Activated CD8-positive, alpha-beta T cell treated with anti-CD3 and anti-CD28 coated beads for 36 hours (primary cell): ENCODE results near the gene HES2. TPM values are rescaled to one million over a fixed set of nuclear protein-coding genes. Genes with fewer than 3 reads are reported as not detected.

Experiments used
- ATAC-seq: fragments of 200-7000 bp; cut with Tn5 transposase; one replicate; pipeline ENCODE4 v1.10.0; 2021; ENCODE audit warnings: mild to moderate bottlenecking, moderate library complexity
- CTCF ChIA-PET: fragments of 350-600 bp; sonication (Branson Sonifier 250); formaldehyde crosslinking; loops from one replicate; lab custom pipeline; 2021; ENCODE audit warnings: antibody characterized with exemption; lab: Charles Lee
- POLR2A ChIA-PET: fragments of 350-600 bp; sonication (Branson Sonifier 250); formaldehyde crosslinking; loops from one replicate; lab custom pipeline; 2021; ENCODE audit warnings: antibody characterized with exemption; lab: Charles Lee
- DNase-seq: peaks from one replicate; pipeline ENCODE4 v3.0.0-alpha.2; 2020
- H3K27ac Mint-ChIP-seq: one replicate; pipeline ENCODE4 v1.8.0; 2021; ENCODE audit warnings: mild to moderate bottlenecking, mixed read lengths
- H3K27me3 Mint-ChIP-seq: one replicate; pipeline ENCODE4 v1.8.0; 2021; ENCODE audit warnings: mixed read lengths
- H3K36me3 Mint-ChIP-seq: one replicate; pipeline ENCODE4 v1.8.0; 2021; ENCODE audit warnings: low read depth, mixed read lengths
- H3K4me1 Mint-ChIP-seq: one replicate; pipeline ENCODE4 v1.8.0; 2021; ENCODE audit warnings: low read depth, mixed read lengths
- H3K4me3 Mint-ChIP-seq: one replicate; pipeline ENCODE4 v1.8.0; 2021; ENCODE audit warnings: mild to moderate bottlenecking, moderate library complexity, mixed read lengths
- H3K9me3 Mint-ChIP-seq: one replicate; pipeline ENCODE4 v1.8.0; 2021; ENCODE audit warnings: mixed read lengths
- intact Hi-C: fragments of 100-400 bp; cut with micrococcal nuclease; formaldehyde crosslinking; loops from one replicate; pipeline ENCODE4 v1.10.0; 2022
- total RNA-seq, 2 experiments: library from RNA; stranded (reverse); gene quantifications; one replicate each; pipeline ENCODE4 v1.2.3, GENCODE V29; 2021
- TF ChIP-seq, protein P1 (sequence below): fragments of 200-600 bp; IDR thresholded peaks from one replicate; pipeline ENCODE4 v1.8.0; 2022; ENCODE audit warnings: antibody characterized with exemption, mild to moderate bottlenecking

The HES2 gene
- total RNA-seq, 2 experiments from 2014 or later = 0.29 TPM; not detected in 1

DNA sequence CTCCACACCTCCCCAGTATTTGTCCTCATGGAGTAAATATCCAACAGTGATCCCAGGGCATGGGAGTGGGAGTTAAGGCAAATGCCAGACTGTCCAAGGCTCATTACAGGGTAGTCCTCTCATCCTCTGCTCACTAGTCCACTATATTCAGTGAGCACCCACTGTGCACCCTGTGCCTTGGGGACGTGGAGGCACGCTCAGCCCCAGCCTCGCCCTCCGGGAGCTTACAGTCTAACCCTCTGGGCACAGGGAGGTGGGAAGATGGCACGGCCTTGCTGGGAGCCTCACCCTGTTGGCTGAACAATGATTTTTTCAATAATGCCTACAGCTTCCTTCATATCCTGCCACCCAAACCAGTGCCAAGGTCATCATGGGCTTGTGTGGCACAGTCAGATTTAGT is 2.8 kb downstream of the HES2 start:
- POLR2A ChIA-PET = no interaction called here
- H3K36me3 Mint-ChIP-seq = no peaks in the 10 kb centered on the region
- intact Hi-C loops = no loop called here
- CTCF ChIA-PET = interaction anchor here (1.1 to 10.7 kb wide), 3 partner anchors 8 to 12 kb away, joined by 3 to 79 read pairs (median 3); no protein-coding TSS in a partner anchor
- no peak overlapping the region for H3K27ac Mint-ChIP-seq
- H3K4me1 Mint-ChIP-seq = peaks cover 11% of the 10 kb centered on the region
- peaks cover 71% of the 10 kb centered on the region for H3K27me3 Mint-ChIP-seq
- DNase-seq (no peak), ATAC-seq (no peak)
- no peak overlapping the region for H3K4me3 Mint-ChIP-seq
- H3K9me3 Mint-ChIP-seq = no peaks in the 10 kb centered on the region
- TF ChIP-seq, protein P1, sequence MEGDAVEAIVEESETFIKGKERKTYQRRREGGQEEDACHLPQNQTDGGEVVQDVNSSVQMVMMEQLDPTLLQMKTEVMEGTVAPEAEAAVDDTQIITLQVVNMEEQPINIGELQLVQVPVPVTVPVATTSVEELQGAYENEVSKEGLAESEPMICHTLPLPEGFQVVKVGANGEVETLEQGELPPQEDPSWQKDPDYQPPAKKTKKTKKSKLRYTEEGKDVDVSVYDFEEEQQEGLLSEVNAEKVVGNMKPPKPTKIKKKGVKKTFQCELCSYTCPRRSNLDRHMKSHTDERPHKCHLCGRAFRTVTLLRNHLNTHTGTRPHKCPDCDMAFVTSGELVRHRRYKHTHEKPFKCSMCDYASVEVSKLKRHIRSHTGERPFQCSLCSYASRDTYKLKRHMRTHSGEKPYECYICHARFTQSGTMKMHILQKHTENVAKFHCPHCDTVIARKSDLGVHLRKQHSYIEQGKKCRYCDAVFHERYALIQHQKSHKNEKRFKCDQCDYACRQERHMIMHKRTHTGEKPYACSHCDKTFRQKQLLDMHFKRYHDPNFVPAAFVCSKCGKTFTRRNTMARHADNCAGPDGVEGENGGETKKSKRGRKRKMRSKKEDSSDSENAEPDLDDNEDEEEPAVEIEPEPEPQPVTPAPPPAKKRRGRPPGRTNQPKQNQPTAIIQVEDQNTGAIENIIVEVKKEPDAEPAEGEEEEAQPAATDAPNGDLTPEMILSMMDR = no peak

DNA sequence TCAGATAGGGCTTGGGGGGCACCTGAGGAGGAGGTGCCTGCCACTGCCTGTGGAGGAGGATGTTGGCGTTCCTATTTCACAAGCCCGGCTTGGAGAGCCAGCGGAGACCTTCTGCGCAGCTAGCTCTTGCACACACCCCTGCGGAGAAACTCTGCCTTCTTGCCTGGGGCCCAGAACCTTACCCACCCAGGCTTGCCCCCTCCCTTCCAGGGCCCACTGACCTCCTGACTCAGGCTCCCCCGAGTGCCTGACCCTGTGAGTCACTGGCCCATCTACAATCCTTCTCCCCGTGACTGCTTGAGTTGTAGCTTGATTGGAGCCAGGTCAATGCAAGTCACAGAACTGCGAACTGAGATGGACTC is 3.4 kb downstream of the HES2 start:
- TF ChIP-seq, protein P1 = no peak
- ATAC-seq (no peak), DNase-seq (no peak)
- no peak overlapping the region for H3K27ac Mint-ChIP-seq
- ChIA-PET CTCF (interaction anchor here (1.0 to 10.7 kb wide), 3 partner anchors 10 to 22 kb away, joined by 3 to 79 read pairs (median 4); no protein-coding TSS in a partner anchor), POLR2A (interaction anchor here (1.1 kb wide), 1 partner anchor 58 kb away, joined by 4 read pairs; no protein-coding TSS in a partner anchor)
- no peaks in the 10 kb centered on the region for H3K36me3 Mint-ChIP-seq
- intact Hi-C loops = no loop called here
- no peak overlapping the region for H3K4me3 Mint-ChIP-seq
- H3K27me3 Mint-ChIP-seq = peaks cover 65% of the 10 kb centered on the region
- H3K9me3 Mint-ChIP-seq = no peaks in the 10 kb centered on the region
- H3K4me1 Mint-ChIP-seq = peaks cover 11% of the 10 kb centered on the region

DNA sequence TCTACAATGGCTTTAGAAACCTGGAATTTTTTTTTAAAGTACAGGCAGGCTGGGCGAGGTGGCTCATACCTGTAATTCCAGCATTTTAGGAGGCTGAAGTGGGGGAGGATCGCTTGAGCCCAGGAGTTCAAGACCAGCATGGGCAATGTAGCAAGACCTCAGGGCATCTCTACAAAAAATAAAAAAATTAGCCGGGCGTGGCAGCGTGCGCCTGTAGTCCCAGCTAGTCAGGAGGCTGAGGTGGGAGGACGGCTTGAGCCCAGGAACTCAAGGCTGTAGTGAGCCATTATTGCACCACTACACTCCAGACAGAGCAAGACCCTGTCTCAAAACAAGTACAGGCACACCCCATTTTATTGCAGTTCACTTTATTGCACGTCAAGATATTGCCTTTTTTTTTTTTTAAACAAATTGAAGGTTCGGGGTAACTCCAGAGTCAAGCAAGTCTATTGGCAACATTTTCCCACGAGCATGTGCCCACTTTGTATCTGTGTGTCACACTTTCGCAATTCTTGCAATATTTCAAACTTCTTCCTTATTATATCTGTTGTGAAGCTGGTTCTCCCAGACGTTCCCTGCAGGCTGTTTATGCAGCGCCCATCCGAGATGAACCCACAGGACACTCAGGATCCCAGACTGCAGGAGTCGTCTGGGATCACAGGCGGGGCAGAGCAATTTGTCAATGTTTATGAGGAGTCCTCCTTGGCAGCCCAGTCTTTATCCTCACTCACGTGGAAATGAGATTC is 4.7 kb downstream of the HES2 start:
- intact Hi-C loops = no loop called here
- no peak for DNase-seq
- no peak overlapping the region for H3K4me3 Mint-ChIP-seq
- no peaks in the 10 kb centered on the region for H3K36me3 Mint-ChIP-seq
- no peak overlapping the region for H3K27ac Mint-ChIP-seq
- H3K4me1 Mint-ChIP-seq = peaks cover 11% of the 10 kb centered on the region
- POLR2A ChIA-PET = interaction anchor here (1.1 kb wide), 1 partner anchor 56 kb away, joined by 4 read pairs; no protein-coding TSS in a partner anchor
- CTCF ChIA-PET = interaction anchor here (0.8 to 10.7 kb wide), 19 partner anchors 8 to 169 kb away, joined by 3 to 79 read pairs (median 4); partner anchors contain the start of gene ESPN
- peaks cover 55% of the 10 kb centered on the region for H3K27me3 Mint-ChIP-seq
- TF ChIP-seq, protein P1 = no peak
- ATAC-seq = no peak
- no peaks in the 10 kb centered on the region for H3K9me3 Mint-ChIP-seq

DNA sequence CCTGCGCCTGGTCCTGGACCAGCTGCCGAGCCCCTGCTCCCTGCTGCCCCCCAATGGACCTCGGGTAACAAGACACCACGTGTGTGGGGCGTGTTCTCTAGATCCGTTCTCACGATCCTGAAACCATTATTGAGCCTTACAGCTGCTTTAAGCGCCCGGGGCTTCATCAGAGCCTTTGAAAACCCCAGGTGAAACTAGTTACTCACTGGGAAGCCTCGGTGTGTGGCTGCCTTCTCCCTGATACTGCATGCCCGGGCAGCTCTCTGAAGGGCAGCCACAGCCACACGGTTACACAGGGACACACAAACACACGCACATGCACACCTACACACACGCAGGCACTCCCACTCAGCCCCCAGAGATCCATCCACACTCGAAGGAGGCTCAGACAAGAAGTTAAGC is 5.3 kb downstream of the HES2 start:
- ChIA-PET POLR2A (interaction anchor here (0.6 to 1.2 kb wide), 2 partner anchors 10 to 308 kb away, joined by 3 to 4 read pairs; no protein-coding TSS in a partner anchor), CTCF (interaction anchor here (0.8 to 10.7 kb wide), 20 partner anchors 9 to 168 kb away, joined by 3 to 79 read pairs (median 4); partner anchors contain the start of gene ESPN)
- TF ChIP-seq, protein P1 = peak; percentile 62
- peaks cover 54% of the 10 kb centered on the region for H3K27me3 Mint-ChIP-seq
- H3K4me3 Mint-ChIP-seq = no peak overlapping the region
- ATAC-seq (peak; percentile 94), DNase-seq (peak; percentile 79)
- H3K36me3 Mint-ChIP-seq = no peaks in the 10 kb centered on the region
- no peaks in the 10 kb centered on the region for H3K9me3 Mint-ChIP-seq
- H3K27ac Mint-ChIP-seq = no peak overlapping the region
- intact Hi-C loops = no loop called here
- peaks cover 11% of the 10 kb centered on the region for H3K4me1 Mint-ChIP-seq

DNA sequence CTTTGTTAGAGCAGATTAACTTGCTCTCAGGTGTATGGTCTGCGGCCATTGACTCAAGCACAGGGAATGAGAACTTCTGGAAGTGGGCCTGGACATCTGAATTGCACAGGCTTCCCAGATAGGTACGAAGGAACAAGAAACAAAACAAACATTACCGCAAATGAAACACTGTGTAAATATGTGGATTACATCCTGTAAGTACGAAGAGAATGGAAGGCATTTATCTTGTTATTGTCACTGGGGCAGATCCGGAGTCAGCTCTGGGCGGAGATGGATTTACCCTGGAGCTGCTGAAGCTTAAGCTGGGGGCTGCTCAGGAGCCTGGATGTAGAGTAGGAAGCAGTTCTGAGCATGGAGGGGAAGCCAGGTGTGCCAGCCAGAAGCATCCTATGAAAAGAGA is 6.8 kb downstream of the HES2 start:
- ChIA-PET CTCF (interaction anchor here (2.2 to 3.2 kb wide), 3 partner anchors 25 to 65 kb away, joined by 8 to 21 read pairs (median 17); no protein-coding TSS in a partner anchor), POLR2A (no interaction called here)
- DNase-seq (no peak), ATAC-seq (no peak)
- H3K36me3 Mint-ChIP-seq = no peaks in the 10 kb centered on the region
- peaks cover 46% of the 10 kb centered on the region for H3K27me3 Mint-ChIP-seq
- intact Hi-C loops = no loop called here
- no peak overlapping the region for H3K4me3 Mint-ChIP-seq
- H3K27ac Mint-ChIP-seq = no peak overlapping the region
- peaks cover 9% of the 10 kb centered on the region for H3K4me1 Mint-ChIP-seq
- no peaks in the 10 kb centered on the region for H3K9me3 Mint-ChIP-seq
- TF ChIP-seq, protein P1 = no peak
